ENCODE measurements around the gene ITIH2. TPM values are rescaled to one million over a fixed set of nuclear protein-coding genes. Genes with fewer than 3 reads are reported as not detected.
"Not testable (repeated sequence)": the region's sequence is repeated elsewhere in the genome, so short reads cannot be mapped to it uniquely, and the experiment has no call there.

Gene ITIH2
- total and polyA plus RNA-seq, 12 donors = not detected

- no peak for DNase-seq
- Histone ChIP-seq H3K27me3 (peaks cover 0 to 25% (median 8%) of the 10 kb centered on the region in 7 donors), H3K9me3 (no peaks in the 10 kb centered on the region), H3K27ac (no peak overlapping the region), H3K4me1 (no peaks in the 10 kb centered on the region), H3K36me3 (no peaks in the 10 kb centered on the region), H3K4me3 (no peak overlapping the region)
- WGBS, 2 donors = 76 to 77% methylated on average over 4 of the region's 4 CpGs
- no peak for ATAC-seq
- TF ChIP-seq CTCF (IDR thresholded peaks at IDR 0.05) = no peak
- intact Hi-C loops (cut with DNase I) = no loop called here
Measured at GRCh38 chr10:7707102-7707501, 4.0 kb downstream of the ITIH2 start.

GRCh38 chr10:7707858-7708622 lies 4.9 kb downstream of the ITIH2 start:
- Histone ChIP-seq H3K27ac (no peak overlapping the region), H3K4me3 (no peak overlapping the region), H3K4me1 (no peaks in the 10 kb centered on the region), H3K27me3 (peaks cover 0 to 25% (median 8%) of the 10 kb centered on the region in 7 donors), H3K36me3 (no peaks in the 10 kb centered on the region), H3K9me3 (no peaks in the 10 kb centered on the region)
- ATAC-seq = no peak
- WGBS, 2 donors = 91 to 92% methylated on average over 5 of the region's 5 CpGs
- no peak for TF ChIP-seq CTCF (IDR thresholded peaks at IDR 0.05)
- intact Hi-C loops (cut with DNase I) = no loop called here
- no peak for DNase-seq

- no peak for ATAC-seq
- DNase-seq = no peak
- H3K27ac ChIP-seq = no peak overlapping the region
- peaks cover 0 to 19% (median 5%) of the 10 kb centered on the region in 7 donors for H3K27me3 ChIP-seq
- intact Hi-C loops (cut with DNase I) = no loop called here
- TF ChIP-seq CTCF (IDR thresholded peaks at IDR 0.05) = no peak
- no peaks in the 10 kb centered on the region for H3K36me3 ChIP-seq
- H3K4me3 ChIP-seq = no peak overlapping the region
- H3K9me3 ChIP-seq = no peaks in the 10 kb centered on the region
- 93 to 94% methylated on average over 4 of the region's 4 CpGs for WGBS, 2 donors
- H3K4me1 ChIP-seq = no peaks in the 10 kb centered on the region
Measured at GRCh38 chr10:7708832-7709231, 5.7 kb downstream of the ITIH2 start.

GRCh38 chr10:7710446-7710845 lies 7.3 kb downstream of the ITIH2 start:
- no peak for ATAC-seq
- Histone ChIP-seq H3K36me3 (no peaks in the 10 kb centered on the region), H3K27me3 (peaks cover 0 to 4% (median 2%) of the 10 kb centered on the region in 7 donors), H3K9me3 (no peaks in the 10 kb centered on the region), H3K27ac (no peak overlapping the region), H3K4me3 (no peak overlapping the region), H3K4me1 (no peaks in the 10 kb centered on the region)
- TF ChIP-seq CTCF (IDR thresholded peaks at IDR 0.05) = no peak
- intact Hi-C loops (cut with DNase I) = no loop called here
- no peak for DNase-seq
- WGBS, 2 donors = 95 to 97% methylated on average over 1 of the region's 1 CpG

GRCh38 chr10:7711075-7711474 lies 8.0 kb downstream of the ITIH2 start:
- H3K27ac ChIP-seq; H3K27me3 ChIP-seq; DNase-seq; H3K36me3 ChIP-seq; intact Hi-C loops (cut with DNase I); ATAC-seq; H3K9me3 ChIP-seq; H3K4me3 ChIP-seq; H3K4me1 ChIP-seq: not testable (repeated sequence)
- 75 to 86% methylated on average over 5 of the region's 5 CpGs for WGBS, 2 donors
